HepG2 (cell line): ENCODE data around the gene CLCNKA. TPM values are rescaled to one million over a fixed set of nuclear protein-coding genes. Genes with fewer than 3 reads are reported as not detected.

Source experiments
- ATAC-seq: fragments of 200-7000 bp; cut with Tn5 transposase; 3 replicates; pipeline ENCODE4 v1.9.1; 2020; ENCODE audit warnings: mild to moderate bottlenecking, moderate library complexity
- BruUV-seq: library from RNA; stranded (reverse); fragments of 400-500 nt; replicated peaks from 2 replicates; lab custom pipeline; 2021; lab: Mats Ljungman, UMichigan
- CTCF ChIA-PET: fragments of 300-600 bp; formaldehyde crosslinking; extraction: SDS; loops from one replicate; lab custom pipeline; 2021; ENCODE audit warnings: low total read pairs, inconsistent platforms, low intra/inter-chr PET ratio; lab: Yijun Ruan, JAX
- POLR2A ChIA-PET: fragments of 350-600 bp; sonication (Branson Sonifier 250); formaldehyde crosslinking; loops from one replicate; lab custom pipeline; 2020; ENCODE audit warnings: antibody characterized with exemption, inconsistent platforms; lab: Yijun Ruan, JAX
- DNase-seq: peaks from one replicate; pipeline ENCODE4 v3.0.0-alpha.2; 2015; ENCODE audit warnings: low spot score
- FAIRE-seq: peaks from 3 replicates; lab custom pipeline; 2011; peaks lifted over from hg19 to GRCh38; lab: Jason Lieb, UNC
- H2AFZ ChIP-seq: one replicate; pipeline ENCODE4 v1.6.1; 2011; ENCODE audit warnings: low read length, inconsistent platforms
- H3K27ac ChIP-seq: fragments of 300-600 bp; 3 replicates; pipeline ENCODE4 v1.8.0; 2011; ENCODE audit warnings: mixed run types, mild to moderate bottlenecking, mixed read lengths, low read length, inconsistent platforms; ENCODE audit not compliant: insufficient read depth; ENCODE audit errors: extremely low read length
- H3K27me3 ChIP-seq, 2 experiments: fragments of 200-600 bp in 1 of 2; 2 replicates in 1 of 2; 3 replicates in 1 of 2; pipeline versions ENCODE4 v1.6.0 to v1.8.0; 2011; ENCODE audit warnings: low read length in 2 of 2, mild to moderate bottlenecking in 2 of 2, moderate library complexity in 2 of 2, inconsistent platforms in 1 of 2; ENCODE audit not compliant: insufficient read depth in 2 of 2, control insufficient read depth in 1 of 2
- H3K36me3 ChIP-seq, 2 experiments: fragments of 200-600 bp in 1 of 2; replicated peaks in 1 of 2; 2 replicates in 1 of 2; 3 replicates in 1 of 2; pipeline versions ENCODE4 v1.5.1 to v1.8.0; 2011; ENCODE audit warnings: low read length in 2 of 2, inconsistent platforms in 1 of 2; ENCODE audit not compliant: insufficient read depth in 2 of 2, control insufficient read depth in 1 of 2
- H3K4me1 ChIP-seq: 2 replicates; pipeline ENCODE4 v1.5.1; 2012; ENCODE audit warnings: low read length, inconsistent platforms; ENCODE audit not compliant: insufficient read depth
- H3K4me2 ChIP-seq: 2 replicates; pipeline ENCODE4 v1.6.0; 2011; ENCODE audit warnings: low read depth, low read length, inconsistent platforms
- H3K4me3 ChIP-seq, 3 experiments: fragments of 200-600 bp in 1 of 3; sonication (generic), shearing (Covaris generic) in 1 of 3; replicated peaks in 1 of 3; 2 replicates each; pipeline ENCODE4 v1.5.1; 2011 to 2016; ENCODE audit warnings: low read length in 3 of 3, inconsistent platforms in 2 of 3, low read depth in 2 of 3, mild to moderate bottlenecking in 2 of 3, control low read depth in 1 of 3, mixed read lengths in 1 of 3; ENCODE audit not compliant: insufficient read depth in 1 of 3
- H3K79me2 ChIP-seq: one replicate; pipeline ENCODE4 v1.6.1; 2011; ENCODE audit warnings: low read length, inconsistent platforms; ENCODE audit not compliant: insufficient read depth
- H3K9ac ChIP-seq: 2 replicates; pipeline ENCODE4 v1.6.0; 2011; ENCODE audit warnings: mild to moderate bottlenecking, low read depth, low read length, inconsistent platforms; ENCODE audit not compliant: insufficient read depth
- H3K9me3 ChIP-seq: 2 replicates; pipeline ENCODE4 v1.5.1; 2012; ENCODE audit warnings: mild to moderate bottlenecking, low read length
- H4K20me1 ChIP-seq: 2 replicates; pipeline ENCODE4 v1.6.0; 2011; ENCODE audit warnings: inconsistent platforms, mild to moderate bottlenecking, low read length, moderate library complexity; ENCODE audit not compliant: insufficient read depth
- CEBPB ChIP-seq: IDR thresholded peaks from 2 replicates; pipeline ENCODE4 v1.6.1; 2011; ENCODE audit warnings: low read depth, low read length, improper control_type of control experiment, borderline replicate concordance
- CENPT ChIP-seq: sonication (generic); formaldehyde crosslinking; IDR thresholded peaks from 2 replicates; pipeline ENCODE4 v1.8.0; 2022; ENCODE audit warnings: low read depth, mild to moderate bottlenecking, moderate library complexity, missing genetic modification reagents
- HIVEP1 ChIP-seq: sonication (generic); formaldehyde crosslinking; IDR thresholded peaks from 2 replicates; pipeline ENCODE4 v1.4.0; 2020; ENCODE audit warnings: mild to moderate bottlenecking, missing genetic modification reagents
- PRPF4 ChIP-seq: fragments of 200-400 bp; formaldehyde crosslinking; IDR thresholded peaks from 2 replicates; pipeline ENCODE4 v1.6.1; 2016; ENCODE audit warnings: low read length, low read depth; ENCODE audit not compliant: poor library complexity, severe bottlenecking
- ZFP1 ChIP-seq: IDR thresholded peaks from 2 replicates; pipeline ENCODE4 v1.6.1; 2016
- ZKSCAN5 ChIP-seq: sonication (generic); formaldehyde crosslinking; IDR thresholded peaks from 2 replicates; pipeline ENCODE4 v1.5.1; 2020; ENCODE audit warnings: mild to moderate bottlenecking, missing genetic modification reagents
- ZNF142 ChIP-seq: sonication (generic); formaldehyde crosslinking; IDR thresholded peaks from 2 replicates; pipeline ENCODE4 v1.4.0; 2020; ENCODE audit warnings: missing genetic modification reagents
- ZNF766 ChIP-seq: sonication (generic); formaldehyde crosslinking; IDR thresholded peaks from 2 replicates; pipeline ENCODE4 v1.5.0; 2020; ENCODE audit warnings: missing genetic modification reagents, borderline replicate concordance
- WGBS: methylation state at CpG from one replicate; pipeline ENCODE4 v1.1.6; 2017; ENCODE audit warnings: low lambda C conversion rate; 5-methylcytosine and 5-hydroxymethylcytosine counted together
- in situ Hi-C: cut with HindIII; loops from 2 replicates; pipeline ENCODE4 v1.10.0; 2017; ENCODE audit warnings: low pct_unique_long_range_greater_than_20kb; ENCODE audit not compliant: extremely low pct_ligation_motif_present
- intact Hi-C: fragments of 100-400 bp; cut with micrococcal nuclease; formaldehyde crosslinking; loops from one replicate; pipeline ENCODE4 v1.10.0; 2022; ENCODE audit not compliant: unreplicated experiment
- polyA plus RNA-seq, 8 experiments: library from polyadenylated mRNA; depleted of rRNA in 3 of 8; stranded (reverse) in 7 of 8; unstranded in 1 of 8; fragments of >200 nt; fragmentation: Illumina TruSeq in 4 of 8; extraction: Trizol in 4 of 8; gene quantifications; 2 replicates each; pipeline versions ENCODE4 v1.2.1 to v1.2.3, GENCODE V29; 2011 to 2016; ENCODE audit warnings: low read depth in 4 of 8, missing spikeins in 1 of 8, mixed read lengths in 1 of 8; ENCODE audit not compliant: insufficient read depth in 1 of 8
- total RNA-seq, 5 experiments: library from RNA; depleted of rRNA; stranded (reverse); fragments of >200 nt; fragmentation: Illumina TruSeq; extraction: Trizol; gene quantifications; 2 replicates each; pipeline ENCODE4 v1.2.3, GENCODE V29; 2016; ENCODE audit warnings: low read depth in 1 of 5
- TF ChIP-seq, protein P1 (sequence below): sonication (generic); IDR thresholded peaks from 2 replicates; pipeline ENCODE4 v1.6.1; 2016; ENCODE audit warnings: low read depth, borderline replicate concordance

CLCNKA gene
- total and polyA plus RNA-seq, 2 of the 13 experiments (the other 11 are each of a cell fraction or from before 2014, with no cell fraction given), result 0.03 TPM; not detected in 1

- H3K79me2 ChIP-seq, result no peaks in the 10 kb centered on the region
- H3K4me3 ChIP-seq, result no peak overlapping the region
- no peak for ATAC-seq
- 29% methylated on average over 5 of the region's 9 CpGs for WGBS
- H3K27me3 ChIP-seq, result peaks cover 6 to 29% of the 10 kb centered on the region in 2 experiments; a peak in 3 of 5 replicates
- no peak overlapping the region for H3K9ac ChIP-seq
- BruUV-seq, result no TSS peak
- no peak overlapping the region for H3K4me2 ChIP-seq
- intact Hi-C loops, result loop anchor here (10.0 kb wide), 1 partner anchor 175 kb away; no protein-coding TSS in a partner anchor
- no peak overlapping the region for H2AFZ ChIP-seq
- TF ChIP-seq ZFP1 (CRISPR knock-in tag) (no peak), HIVEP1 (CRISPR knock-in tag) (no peak), PRPF4 (no peak), ZNF142 (no peak), ZKSCAN5 (CRISPR knock-in tag) (no peak), ZNF766 (CRISPR knock-in tag) (no peak), CENPT (CRISPR knock-in tag) (no peak), CEBPB (no peak)
- TF ChIP-seq, protein P1, sequence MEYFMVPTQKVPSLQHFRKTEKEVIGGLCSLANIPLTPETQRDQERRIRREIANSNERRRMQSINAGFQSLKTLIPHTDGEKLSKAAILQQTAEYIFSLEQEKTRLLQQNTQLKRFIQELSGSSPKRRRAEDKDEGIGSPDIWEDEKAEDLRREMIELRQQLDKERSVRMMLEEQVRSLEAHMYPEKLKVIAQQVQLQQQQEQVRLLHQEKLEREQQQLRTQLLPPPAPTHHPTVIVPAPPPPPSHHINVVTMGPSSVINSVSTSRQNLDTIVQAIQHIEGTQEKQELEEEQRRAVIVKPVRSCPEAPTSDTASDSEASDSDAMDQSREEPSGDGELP, result no peak
- TF ChIP-seq, all 625 proteins: peak for 0
- no peaks in the 10 kb centered on the region for H3K36me3 ChIP-seq
- no peaks in the 10 kb centered on the region for H4K20me1 ChIP-seq
- peaks cover 18% of the 10 kb centered on the region for H3K4me1 ChIP-seq
- no peak for FAIRE-seq
- no peaks in the 10 kb centered on the region for H3K9me3 ChIP-seq
- CTCF ChIA-PET, result no interaction called here
- no peak for DNase-seq
- no peak overlapping the region for H3K27ac ChIP-seq
- in situ Hi-C loops, result no loop called here
- POLR2A ChIA-PET, result no interaction called here
Measured at GRCh38 chr1:15989776-15990175, 32.1 kb upstream of the CLCNKA start.
